Measurements from ENCODE around the gene DOLK.

DOLK gene

GRCh38 chr9:128933731-128934130 is 13.7 kb downstream of the DOLK start:
- DNase-seq (ENCODE audit: low read depth in 3 of 3) = no peak

GRCh38 chr9:128929560-128929959 is 17.8 kb downstream of the DOLK start:
- DNase-seq (ENCODE audit: low read depth in 3 of 3) = no peak

- DNase-seq (ENCODE audit: low read depth in 3 of 3) = no peak
Measured at GRCh38 chr9:128928624-128929023, 18.8 kb downstream of the DOLK start.

DNA sequence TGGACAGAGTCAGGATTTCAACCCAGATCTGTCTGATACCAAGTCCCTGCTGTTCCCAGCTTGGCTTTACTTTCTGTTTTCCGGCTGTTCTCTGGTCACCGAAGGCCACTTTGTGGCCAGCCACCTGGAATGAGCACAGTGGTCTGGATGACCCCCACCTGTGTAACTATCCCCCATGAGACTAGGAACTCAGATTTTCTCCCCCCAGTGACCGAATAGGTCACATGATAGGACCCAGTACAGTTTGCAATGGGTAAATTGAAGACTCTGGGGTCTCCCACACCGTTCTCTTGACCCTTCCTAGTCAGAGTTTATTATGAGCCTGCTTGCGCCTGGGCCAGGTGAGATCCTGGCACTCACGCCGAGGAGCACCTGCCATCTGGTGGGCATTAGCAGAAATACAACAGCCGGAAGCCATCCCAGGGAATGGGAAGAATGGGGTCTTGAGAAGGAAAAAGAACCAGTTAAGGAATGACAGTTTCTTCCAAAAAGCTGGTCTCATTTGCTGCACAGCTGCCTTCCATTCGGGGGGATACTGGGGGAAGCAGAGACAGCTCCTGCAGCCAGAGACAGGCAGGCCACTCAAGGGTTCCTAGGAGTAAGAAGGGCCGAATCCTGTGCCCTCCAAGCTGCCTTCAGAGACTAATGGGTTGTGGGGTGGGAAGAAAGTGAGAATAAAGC is 19.5 kb downstream of the DOLK start:
- DNase-seq (ENCODE audit: low read depth in 3 of 3) = peak in 1 of 3 donors; percentile 22

DNA sequence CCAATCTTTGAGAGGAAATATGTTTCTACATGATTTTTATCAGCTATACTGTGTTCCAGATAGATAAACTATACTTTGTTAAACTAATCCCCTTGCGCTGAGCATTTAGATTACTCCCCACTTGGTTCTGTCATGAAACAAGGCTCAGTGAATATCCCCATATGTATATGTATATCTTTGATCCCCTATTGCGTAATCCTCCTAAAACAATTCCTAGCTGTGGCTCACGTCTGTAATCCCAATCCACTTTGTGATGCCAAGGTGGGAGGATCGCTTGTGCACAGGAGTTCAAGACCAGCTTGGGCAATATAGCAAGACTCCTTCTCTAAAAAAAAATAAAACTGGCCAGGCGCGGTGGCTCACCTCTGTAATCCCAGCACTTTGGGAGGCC is 23.9 kb downstream of the DOLK start:
- DNase-seq (ENCODE audit: low read depth in 3 of 3) = no peak

DNA sequence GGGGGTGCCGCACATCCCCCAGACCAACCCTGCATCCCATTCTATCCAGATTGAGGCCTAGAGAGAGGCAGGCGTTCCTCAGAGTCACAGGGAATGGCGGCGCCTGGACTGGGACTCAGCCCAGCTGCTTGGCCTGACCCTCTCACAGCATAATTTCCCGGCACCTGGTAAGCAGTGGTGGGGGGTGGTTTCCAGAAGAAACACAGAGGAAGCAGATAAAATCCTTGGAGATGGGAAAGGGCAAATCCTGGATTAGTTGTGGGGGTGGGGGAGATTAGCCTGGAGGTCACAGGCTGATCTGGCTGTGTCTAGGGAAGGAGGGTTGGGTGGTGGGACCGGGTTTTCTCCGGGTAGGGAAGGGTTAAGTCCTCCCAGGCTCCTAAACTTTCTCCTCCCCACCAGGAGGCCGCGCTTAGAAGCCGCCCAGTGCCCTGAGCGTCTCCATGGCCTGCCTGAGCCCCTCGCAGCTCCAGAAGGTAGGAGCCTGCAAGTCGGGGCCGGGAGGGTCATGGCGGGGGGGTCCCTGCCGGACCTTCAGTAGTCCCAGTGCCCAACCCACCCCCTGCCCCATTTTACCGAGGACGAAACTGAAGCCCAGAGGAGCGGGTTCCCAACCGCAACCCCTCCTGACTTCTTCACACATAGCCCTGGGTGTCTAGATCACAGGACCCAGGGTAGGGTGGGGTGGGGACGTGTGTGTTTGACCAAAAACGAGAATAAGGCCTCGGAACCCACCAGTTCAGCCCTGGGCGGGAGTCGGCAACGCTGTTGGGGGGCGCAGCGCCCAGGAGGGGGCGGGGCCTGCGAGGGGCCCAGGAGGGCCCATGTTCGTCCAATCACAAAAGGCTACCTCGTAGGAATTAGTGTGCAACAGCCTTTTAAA is 25.3 kb downstream of the DOLK start:
- DNase-seq (ENCODE audit: low read depth in 3 of 3) = no peak

DNA sequence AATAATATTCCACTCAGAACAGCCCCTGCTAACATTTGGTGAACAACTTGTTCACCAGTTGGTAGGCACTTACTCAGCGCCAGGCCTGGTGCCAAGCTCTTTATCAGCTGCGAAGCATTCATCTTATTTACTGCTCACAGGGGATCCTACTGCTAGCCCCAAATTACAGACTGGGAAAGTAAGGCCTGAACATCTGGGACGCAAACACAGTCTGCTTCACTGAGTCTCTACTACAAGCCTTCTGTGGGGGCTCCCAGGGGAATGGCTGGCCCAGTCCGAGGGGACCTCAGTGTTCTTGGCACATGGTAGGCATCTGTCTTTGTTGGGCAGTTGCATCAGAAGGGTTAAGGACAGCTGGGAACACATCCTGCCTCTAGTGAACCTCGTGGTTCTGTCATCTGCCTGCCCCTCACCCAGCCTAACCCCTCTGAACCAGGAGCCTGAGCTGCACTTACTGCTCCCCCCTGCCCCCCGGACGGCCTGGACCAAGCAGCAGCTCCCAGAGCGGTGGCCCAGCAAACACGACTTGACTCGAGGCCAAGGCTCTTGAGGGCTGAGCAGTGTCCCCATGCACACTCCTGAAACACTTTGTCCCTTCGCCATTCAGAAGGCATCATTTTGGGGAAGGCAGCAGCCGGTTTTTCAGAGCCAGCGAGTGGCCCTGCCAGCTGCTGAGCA is 26.9 kb downstream of the DOLK start, which contains the start of gene PHYHD1:
Gene PHYHD1, plus strand, starts transcription at position 602 of the 678 bp plus-strand sequence. CDS start 1,342 bp downstream, outside the sequence.
- no peak for DNase-seq (ENCODE audit: low read depth in 3 of 3)

DNA sequence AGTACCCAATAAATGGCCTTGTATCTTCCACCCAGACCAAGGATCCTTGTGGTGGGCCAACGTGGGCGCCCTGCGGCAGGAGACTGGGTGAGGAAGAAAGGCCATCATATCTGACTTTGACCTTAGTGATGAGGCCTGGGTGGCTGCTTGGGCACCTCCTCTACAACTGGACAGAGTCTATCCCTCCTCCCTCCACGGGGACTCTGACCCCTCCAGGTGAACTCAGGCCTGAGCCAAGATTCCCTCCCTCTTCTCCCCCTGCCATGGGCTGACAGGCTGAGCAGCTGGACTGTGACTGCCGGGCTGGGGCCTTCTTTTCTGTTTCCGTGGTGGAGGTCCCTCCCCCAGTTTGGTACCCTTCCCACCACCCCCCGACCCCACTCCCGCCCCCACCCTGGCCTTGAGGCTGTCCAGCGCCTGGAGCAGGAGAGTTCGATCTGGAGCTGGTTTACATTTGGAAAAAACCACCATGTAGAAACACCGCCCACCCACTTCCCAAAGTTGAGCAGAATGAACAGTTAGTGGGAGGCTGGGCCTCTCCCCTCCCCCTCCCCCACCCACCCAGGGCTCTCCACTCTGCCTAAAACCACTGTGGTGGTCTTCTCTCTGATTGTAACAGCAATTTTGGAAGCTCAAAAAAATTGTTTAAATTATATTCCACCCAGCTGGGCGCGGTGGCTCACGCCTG is 27.9 kb downstream of the DOLK start:
- no peak for DNase-seq (ENCODE audit: low read depth in 3 of 3)

- no peak for DNase-seq (ENCODE audit: low read depth in 3 of 3)
Measured at GRCh38 chr9:128918921-128919320, 28.5 kb downstream of the DOLK start.

GRCh38 chr9:128917151-128917849 is 30.1 kb downstream of the DOLK start:
- no peak for DNase-seq (ENCODE audit: low read depth in 3 of 3)

GRCh38 chr9:128916745-128917144 is 30.7 kb downstream of the DOLK start:
- no peak for DNase-seq (ENCODE audit: low read depth in 3 of 3)

- no peak for DNase-seq (ENCODE audit: low read depth in 3 of 3)
Measured at GRCh38 chr9:128916204-128916603, 31.2 kb downstream of the DOLK start.

- no peak for DNase-seq (ENCODE audit: low read depth in 3 of 3)
Measured at GRCh38 chr9:128913995-128914772, 33.2 kb downstream of the DOLK start.

GRCh38 chr9:128913048-128913900 is 34.1 kb downstream of the DOLK start:
- DNase-seq (ENCODE audit: low read depth in 3 of 3) = no peak

DNA sequence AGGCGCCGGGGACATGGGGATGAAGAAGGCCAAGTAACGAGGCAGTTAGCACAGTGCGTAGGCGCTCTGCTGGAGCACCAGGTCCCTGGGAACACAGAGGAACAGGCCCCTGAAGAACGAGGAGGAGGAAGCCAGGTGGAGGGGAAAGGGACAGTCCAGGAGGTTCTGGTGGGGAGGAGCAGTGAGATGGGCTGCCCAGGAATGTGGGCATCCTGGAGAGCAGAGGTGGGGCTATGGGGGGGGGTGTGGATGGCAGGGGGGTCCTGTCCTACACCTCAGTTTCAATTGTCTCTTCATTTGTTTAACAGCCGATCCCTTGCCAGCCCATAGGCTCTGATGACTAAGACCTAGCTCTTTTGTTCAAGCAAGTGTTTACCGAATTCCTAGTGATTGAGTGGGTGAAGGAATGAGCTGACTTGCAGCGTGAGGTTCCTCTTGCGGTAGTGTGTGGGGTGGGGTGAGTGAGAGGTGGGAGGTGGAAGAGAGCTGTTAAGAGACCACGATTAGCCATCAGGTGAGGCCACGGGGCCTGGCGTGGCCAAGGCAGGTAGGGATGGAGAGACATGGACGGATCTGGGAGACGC is 35.0 kb downstream of the DOLK start:
- DNase-seq (ENCODE audit: low read depth in 3 of 3) = peak in 1 of 3 donors; percentile 18

DNA sequence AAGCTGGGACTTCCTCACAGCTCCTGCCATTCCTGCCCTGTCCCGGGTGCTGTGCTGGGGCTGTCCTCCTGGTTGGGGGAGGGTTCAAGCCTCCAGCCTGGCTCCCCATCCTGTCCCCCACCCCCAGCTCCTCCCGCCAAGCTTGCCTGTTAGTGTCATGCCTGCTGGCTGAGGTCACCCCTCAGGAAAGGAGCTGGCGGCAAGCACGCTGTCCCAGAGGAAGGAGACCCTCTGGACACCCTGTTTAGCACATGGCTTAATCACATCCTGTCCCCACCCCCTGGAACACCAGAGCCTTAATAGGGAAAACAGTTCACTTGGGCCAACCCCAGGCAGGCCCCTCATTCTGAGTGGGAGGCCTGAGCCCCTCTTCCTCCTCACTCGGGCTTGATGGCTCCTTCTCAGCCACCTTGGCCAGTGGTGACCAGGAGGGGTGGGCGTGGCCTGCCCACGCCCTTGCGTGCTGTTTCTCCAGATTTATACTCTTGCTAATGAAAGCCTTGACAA is 35.8 kb downstream of the DOLK start:
- DNase-seq (ENCODE audit: low read depth in 3 of 3) = no peak

DNA sequence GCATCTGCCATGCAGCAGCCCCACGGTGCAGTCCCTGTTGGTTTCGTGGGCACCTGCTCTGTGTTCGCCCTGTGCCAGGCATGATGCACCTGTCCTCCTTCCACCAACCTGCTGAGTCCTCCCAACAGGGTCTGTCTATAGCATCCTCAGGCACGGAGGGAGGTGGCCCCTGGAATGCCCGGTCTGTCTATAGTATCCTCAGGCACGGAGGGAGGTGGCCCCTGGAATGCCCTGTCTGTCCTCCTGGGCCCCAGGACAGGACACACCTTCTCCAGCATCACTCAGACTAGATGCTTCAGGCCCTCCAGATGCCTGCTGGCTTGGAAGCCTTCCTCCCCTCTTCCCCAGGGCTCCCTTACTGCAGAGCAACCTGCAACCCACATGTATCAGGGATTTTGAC is 36.5 kb downstream of the DOLK start:
- no peak for DNase-seq (ENCODE audit: low read depth in 3 of 3)

GRCh38 chr9:128909859-128910258 is 37.5 kb downstream of the DOLK start:
- no peak for DNase-seq (ENCODE audit: low read depth in 3 of 3)

GRCh38 chr9:128908372-128908771 is 39.0 kb downstream of the DOLK start:
- no peak for DNase-seq (ENCODE audit: low read depth in 3 of 3)
